H1 (cell line): Measurements from ENCODE around the gene RNF20. TPM values are rescaled to one million over a fixed set of nuclear protein-coding genes. Genes with fewer than 3 reads are reported as not detected.

ENCODE experiments used
- CTCF ChIA-PET: fragments of 300-600 bp; sonication (Branson Sonifier 250); formaldehyde crosslinking; loops from one replicate; lab custom pipeline; 2021; ENCODE audit not compliant: partially characterized antibody; lab: Charles Lee
- POLR2A ChIA-PET: fragments of 300-600 bp; sonication (Branson Sonifier 250); formaldehyde crosslinking; loops from one replicate; lab custom pipeline; 2021; ENCODE audit warnings: inconsistent platforms; ENCODE audit not compliant: partially characterized antibody; lab: Charles Lee
- DNase-seq, 2 experiments: peaks; one replicate each; pipeline versions ENCODE4 v3.0.0 to v3.0.0-alpha.2; 2010 to 2022; ENCODE audit warnings: low spot score in 2 of 2, low read depth in 1 of 2, mixed read lengths in 1 of 2
- FAIRE-seq: peaks from 2 replicates; lab custom pipeline; 2011; peaks lifted over from hg19 to GRCh38; lab: Jason Lieb, UNC
- H2AFZ ChIP-seq: 2 replicates; pipeline ENCODE4 v1.8.1; 2012; ENCODE audit warnings: low read length, inconsistent platforms
- H2AK5ac ChIP-seq: 2 replicates; pipeline ENCODE4 v1.6.1; 2013; ENCODE audit warnings: low read depth, low read length
- H2BK120ac ChIP-seq: replicated peaks from 2 replicates; pipeline ENCODE3; 2013; ENCODE audit warnings: low read depth, low read length, inconsistent platforms
- H2BK12ac ChIP-seq: 2 replicates; pipeline ENCODE4 v1.6.1; 2013; ENCODE audit warnings: low read depth, low read length
- H2BK15ac ChIP-seq: 2 replicates; pipeline ENCODE4 v1.6.1; 2013; ENCODE audit warnings: low read length
- H2BK20ac ChIP-seq: 2 replicates; pipeline ENCODE4 v1.6.1; 2013; ENCODE audit warnings: low read length
- H2BK5ac ChIP-seq: 2 replicates; pipeline ENCODE4 v1.6.1; 2013; ENCODE audit warnings: low read depth, low read length
- H3K14ac ChIP-seq: 2 replicates; pipeline ENCODE4 v1.6.1; 2013; ENCODE audit warnings: inconsistent platforms; ENCODE audit not compliant: insufficient read length
- H3K18ac ChIP-seq: 2 replicates; pipeline ENCODE4 v1.6.1; 2013; ENCODE audit warnings: low read length; ENCODE audit errors: extremely low read depth
- H3K23ac ChIP-seq: 2 replicates; pipeline ENCODE4 v1.6.1; 2013; ENCODE audit warnings: inconsistent platforms; ENCODE audit not compliant: insufficient read length
- H3K23me2 ChIP-seq: 2 replicates; pipeline ENCODE4 v1.6.1; 2013; ENCODE audit warnings: low read depth, low read length
- H3K27ac ChIP-seq: 2 replicates; pipeline ENCODE4 v1.6.1; 2011; ENCODE audit warnings: low read depth, low read length, inconsistent platforms
- H3K27me3 ChIP-seq, 4 experiments: replicated peaks in 1 of 4; 1 replicate in 1 of 4; 2 replicates in 3 of 4; pipeline versions ENCODE4 v1.6.1 to v1.8.1; 2011 to 2013; ENCODE audit warnings: low read length in 3 of 4, mild to moderate bottlenecking in 3 of 4, inconsistent platforms in 2 of 4, mixed read lengths in 2 of 4, moderate library complexity in 1 of 4; ENCODE audit not compliant: control insufficient read depth in 3 of 4, insufficient read depth in 3 of 4; ENCODE audit errors: extremely low read depth in 1 of 4
- H3K36me3 ChIP-seq, 4 experiments: 2 replicates each; pipeline versions ENCODE4 v1.6.1 to v1.8.1; 2011 to 2013; ENCODE audit warnings: mild to moderate bottlenecking in 4 of 4, low read length in 3 of 4, moderate library complexity in 2 of 4, control low read depth in 1 of 4, inconsistent platforms in 1 of 4; ENCODE audit not compliant: insufficient read depth in 4 of 4, control insufficient read depth in 2 of 4
- H3K4ac ChIP-seq: replicated peaks from 2 replicates; pipeline ENCODE3; 2013; ENCODE audit warnings: low read length, low read depth, mixed read lengths, inconsistent platforms; ENCODE audit not compliant: insufficient read length
- H3K4me1 ChIP-seq, 4 experiments: replicated peaks in 1 of 4; 1 replicate in 1 of 4; 2 replicates in 3 of 4; pipeline versions ENCODE4 v1.6.1 to v1.8.1; 2011 to 2013; ENCODE audit warnings: low read length in 3 of 4, inconsistent platforms in 2 of 4, mixed read lengths in 1 of 4; ENCODE audit not compliant: insufficient read depth in 4 of 4, control insufficient read depth in 3 of 4
- H3K4me2 ChIP-seq, 2 experiments: 2 replicates each; pipeline versions ENCODE4 v1.6.1 to v1.8.1; 2011 to 2013; ENCODE audit warnings: low read depth in 2 of 2, low read length in 2 of 2, control low read depth in 1 of 2, inconsistent platforms in 1 of 2, mild to moderate bottlenecking in 1 of 2; ENCODE audit not compliant: insufficient read depth in 1 of 2
- H3K4me3 ChIP-seq, 4 experiments: fragments of 200-600, 300-600 bp in 1 of 4; sonication (generic), shearing (Covaris generic), sonication (Bioruptor Twin) in 1 of 4; 2 replicates each; pipeline versions ENCODE4 v1.5.1 to v1.8.1; 2011 to 2016; ENCODE audit warnings: low read length in 4 of 4, low read depth in 3 of 4, control low read depth in 2 of 4, inconsistent platforms in 2 of 4, mild to moderate bottlenecking in 2 of 4, mixed read lengths in 1 of 4, moderate library complexity in 1 of 4; ENCODE audit not compliant: insufficient read depth in 2 of 4; ENCODE audit errors: extremely low read depth in 1 of 4
- H3K56ac ChIP-seq: replicated peaks from 2 replicates; pipeline ENCODE3; 2013; ENCODE audit warnings: low read depth, mild to moderate bottlenecking, mixed read lengths, low read length, inconsistent platforms; ENCODE audit not compliant: insufficient read length
- H3K79me1 ChIP-seq: 2 replicates; pipeline ENCODE4 v1.6.1; 2013; ENCODE audit warnings: low read depth, low read length, control low read depth
- H3K79me2 ChIP-seq, 2 experiments: 2 replicates each; pipeline versions ENCODE4 v1.6.1 to v1.8.1; 2012 to 2013; ENCODE audit warnings: low read length in 2 of 2, mild to moderate bottlenecking in 2 of 2, inconsistent platforms in 1 of 2; ENCODE audit not compliant: insufficient read depth in 2 of 2, control insufficient read depth in 1 of 2
- H3K9ac ChIP-seq, 4 experiments: replicated peaks in 1 of 4; 1 replicate in 1 of 4; 2 replicates in 3 of 4; pipeline versions ENCODE4 v1.6.1 to v1.8.1; 2011 to 2013; ENCODE audit warnings: low read depth in 3 of 4, low read length in 3 of 4, control low read depth in 2 of 4, mild to moderate bottlenecking in 2 of 4, moderate library complexity in 2 of 4, inconsistent platforms in 1 of 4; ENCODE audit errors: extremely low read depth in 1 of 4
- H3K9me3 ChIP-seq, 2 experiments: 2 replicates each; pipeline versions ENCODE4 v1.6.1 to v1.8.1; 2012 to 2013; ENCODE audit warnings: mild to moderate bottlenecking in 2 of 2, moderate library complexity in 2 of 2, control low read depth in 1 of 2, inconsistent platforms in 1 of 2, low read depth in 1 of 2, low read length in 1 of 2, mixed read lengths in 1 of 2; ENCODE audit not compliant: insufficient read depth in 2 of 2
- H4K20me1 ChIP-seq, 2 experiments: replicated peaks in 1 of 2; 2 replicates each; pipeline versions ENCODE3 to v1.8.1; 2011 to 2013; ENCODE audit warnings: inconsistent platforms in 2 of 2, low read length in 2 of 2, mild to moderate bottlenecking in 1 of 2; ENCODE audit not compliant: insufficient read depth in 2 of 2, control insufficient read depth in 1 of 2
- H4K5ac ChIP-seq: 2 replicates; pipeline ENCODE4 v1.6.1; 2013; ENCODE audit warnings: low read length, low read depth, mixed read lengths, inconsistent platforms; ENCODE audit not compliant: insufficient read length
- H4K8ac ChIP-seq: 2 replicates; pipeline ENCODE4 v1.8.0; 2013; ENCODE audit warnings: mild to moderate bottlenecking, moderate library complexity, low read length, inconsistent platforms; ENCODE audit not compliant: insufficient read depth; ENCODE audit errors: extremely low read depth
- H4K91ac ChIP-seq: replicated peaks from 2 replicates; pipeline ENCODE3; 2013; ENCODE audit warnings: low read length, mixed read lengths, inconsistent platforms; ENCODE audit not compliant: insufficient read length
- SP4 ChIP-seq: IDR thresholded peaks from 2 replicates; pipeline ENCODE4 v1.6.1; 2012; ENCODE audit warnings: low read length, inconsistent platforms
- TCF12 ChIP-seq: IDR thresholded peaks from 2 replicates; pipeline ENCODE4 v1.6.1; 2011; ENCODE audit warnings: low read depth, mild to moderate bottlenecking, low read length
- WGBS, 2 experiments: shearing (Covaris generic) in 1 of 2; methylation state at CpG; one replicate each; pipeline versions ENCODE4 v1.1.6 to v1.1.7; 2013 to 2015; ENCODE audit warnings: low lambda C conversion rate in 2 of 2, mixed read lengths in 2 of 2, inconsistent platforms in 1 of 2, low coverage in 1 of 2, missing lambda C conversion rate in 1 of 2; ENCODE audit not compliant: insufficient replicate concordance in 2 of 2, insufficient coverage in 1 of 2, insufficient read length in 1 of 2; ENCODE audit errors: extremely low coverage in 1 of 2, missing lambda C conversion rate in 1 of 2; 5-methylcytosine and 5-hydroxymethylcytosine counted together
- polyA plus RNA-seq, 7 experiments: library from polyadenylated mRNA; depleted of rRNA in 3 of 7; stranded (reverse) in 5 of 7; unstranded in 2 of 7; fragments of >200 nt in 5 of 7; fragments of 200-250 nt in 2 of 7; gene quantifications; 1 replicate in 5 of 7; 2 replicates in 1 of 7; 4 replicates in 1 of 7; pipeline versions ENCODE4 v1.2.1 to v1.2.3, GENCODE V29; 2011 to 2013; ENCODE audit warnings: missing spikeins in 2 of 7, mixed read lengths in 2 of 7
- total RNA-seq: library from RNA; stranded (reverse); fragmentation: NEBNext Ultra II Directional; extraction: Animal tissue kit (Norgen Biotek cat#: 25700); gene quantifications from 2 replicates; pipeline ENCODE4 v1.2.1, GENCODE V29; 2021

The RNF20 gene
- total and polyA plus RNA-seq, 2 of the 8 experiments (the other 6 are each of a cell fraction or from before 2014, with no cell fraction given): 9.4 to 65.2 TPM

GRCh38 chr9:101567725-101568350, 34.2 kb downstream of the RNF20 start:
- Histone ChIP-seq H3K4me1 (peaks cover 0 to 14% (median 2%) of the 10 kb centered on the region in 4 experiments; a peak in 3 of 7 replicates), H4K91ac (no peak overlapping the region), H2BK120ac (no peak overlapping the region), H2AFZ (no peak overlapping the region), H4K8ac (no peak overlapping the region), H3K79me1 (no peaks in the 10 kb centered on the region), H3K27ac (no peak overlapping the region), H3K36me3 (peaks cover 0 to 24% (median 12%) of the 10 kb centered on the region in 4 experiments; a peak in 5 of 8 replicates), H3K4ac (no peak overlapping the region), H3K4me3 (no peak overlapping the region), H2BK15ac (no peak overlapping the region), H3K18ac (no peak overlapping the region), H3K9ac (no peak overlapping the region), H3K56ac (no peak overlapping the region), H2AK5ac (no peak overlapping the region), H4K5ac (no peak overlapping the region), H2BK12ac (no peak overlapping the region), H3K14ac (no peak overlapping the region), H3K79me2 (no peaks in the 10 kb centered on the region), H3K4me2 (no peak overlapping the region), H3K9me3 (no peaks in the 10 kb centered on the region), H3K27me3 (no peaks in the 10 kb centered on the region), H3K23ac (no peak overlapping the region), H2BK20ac (no peak overlapping the region), H2BK5ac (no peak overlapping the region), H3K23me2 (no peaks in the 10 kb centered on the region), H4K20me1 (no peaks in the 10 kb centered on the region)
- FAIRE-seq: no peak
- no peak for DNase-seq
- ChIA-PET CTCF (interaction anchor here (0.7 to 2.4 kb wide), 12 partner anchors 8 to 157 kb away, joined by 3 to 8 read pairs (median 3); no protein-coding TSS in a partner anchor), POLR2A (interaction anchor here (1.4 kb wide), 1 partner anchor 16 kb away, joined by 3 read pairs; no protein-coding TSS in a partner anchor)
- 89% methylated on average over 3 of the region's 3 CpGs; no CpG with 5 or more reads in 1 of the 2 experiments for WGBS, 2 experiments
- TF ChIP-seq TCF12 (no peak), SP4 (no peak)
